A172 (cell line): ENCODE measurements around the gene CD101. TPM values are rescaled to one million over a fixed set of nuclear protein-coding genes. Genes with fewer than 3 reads are reported as not detected.
"Not testable (repeated sequence)": the region's sequence is repeated elsewhere in the genome, so short reads cannot be mapped to it uniquely, and the experiment has no call there.

Source experiments
- DNase-seq: peaks from one replicate; pipeline ENCODE4 v3.0.0-alpha.2; 2015; ENCODE audit warnings: low spot score
- total RNA-seq: library from RNA; depleted of rRNA; stranded (reverse); fragments of >200 nt; shearing (Covaris generic); gene quantifications from 2 replicates; pipeline ENCODE4 v1.2.3, GENCODE V29; 2014; rRNA removed

Gene CD101
- not detected in 2 replicates for total RNA-seq

GRCh38 chr1:117001254-117001927 lies at the start of gene CD101:
CD101 (plus strand) TSS chr1:117001760; CDS start chr1:117001818, 58 bp downstream.
- DNase-seq, result no peak

GRCh38 chr1:116952738-116953275 lies 48.8 kb upstream of the CD101 start:
- no peak for DNase-seq

- no peak for DNase-seq
These were observed 47.1 kb upstream of the CD101 start for GRCh38 chr1:116954440-116954839.

GRCh38 chr1:116956378-116956777 lies 45.2 kb upstream of the CD101 start:
- DNase-seq, result no peak

- no peak for DNase-seq
These were observed 43.9 kb upstream of the CD101 start for GRCh38 chr1:116957646-116958045.

GRCh38 chr1:116958110-116958509 lies 43.5 kb upstream of the CD101 start:
- no peak for DNase-seq

- DNase-seq, result no peak
These were observed 42.6 kb upstream of the CD101 start for GRCh38 chr1:116958977-116959376.

- no peak for DNase-seq
These were observed 40.0 kb upstream of the CD101 start for GRCh38 chr1:116961606-116962005.

- DNase-seq, result no peak
These were observed 38.4 kb upstream of the CD101 start for GRCh38 chr1:116962987-116963639.

- no peak for DNase-seq
These were observed 34.8 kb upstream of the CD101 start for GRCh38 chr1:116966791-116967190.

GRCh38 chr1:116968724-116969123 lies 32.8 kb upstream of the CD101 start:
- no peak for DNase-seq

GRCh38 chr1:116971258-116971860 lies 30.2 kb upstream of the CD101 start:
- DNase-seq, result no peak

GRCh38 chr1:116971965-116972673 lies 29.4 kb upstream of the CD101 start:
- no peak for DNase-seq

- no peak for DNase-seq
These were observed 28.9 kb upstream of the CD101 start for GRCh38 chr1:116972674-116973030.

GRCh38 chr1:116980309-116980708 lies 21.3 kb upstream of the CD101 start:
- not testable (repeated sequence) for DNase-seq

- no peak for DNase-seq
These were observed 20.0 kb upstream of the CD101 start for GRCh38 chr1:116981521-116982037.

- no peak for DNase-seq
These were observed 19.1 kb upstream of the CD101 start for GRCh38 chr1:116982319-116983004.

GRCh38 chr1:116983112-116983511 lies 18.4 kb upstream of the CD101 start:
- DNase-seq, result no peak

- no peak for DNase-seq
These were observed 17.9 kb upstream of the CD101 start for GRCh38 chr1:116983678-116984077.

GRCh38 chr1:116984406-116985160 lies 17.0 kb upstream of the CD101 start:
- DNase-seq, result no peak
